GM18519 (cell line): ENCODE data around the gene NR2F1-AS1.

Source experiments
- ATAC-seq: cut with Tn5 transposase; IDR thresholded peaks from one replicate; pipeline ENCODE4 v1.9.1; 2021; ENCODE audit warnings: mild to moderate bottlenecking, moderate library complexity; ENCODE audit not compliant: unreplicated experiment, low FRiP score

The NR2F1-AS1 gene

DNA sequence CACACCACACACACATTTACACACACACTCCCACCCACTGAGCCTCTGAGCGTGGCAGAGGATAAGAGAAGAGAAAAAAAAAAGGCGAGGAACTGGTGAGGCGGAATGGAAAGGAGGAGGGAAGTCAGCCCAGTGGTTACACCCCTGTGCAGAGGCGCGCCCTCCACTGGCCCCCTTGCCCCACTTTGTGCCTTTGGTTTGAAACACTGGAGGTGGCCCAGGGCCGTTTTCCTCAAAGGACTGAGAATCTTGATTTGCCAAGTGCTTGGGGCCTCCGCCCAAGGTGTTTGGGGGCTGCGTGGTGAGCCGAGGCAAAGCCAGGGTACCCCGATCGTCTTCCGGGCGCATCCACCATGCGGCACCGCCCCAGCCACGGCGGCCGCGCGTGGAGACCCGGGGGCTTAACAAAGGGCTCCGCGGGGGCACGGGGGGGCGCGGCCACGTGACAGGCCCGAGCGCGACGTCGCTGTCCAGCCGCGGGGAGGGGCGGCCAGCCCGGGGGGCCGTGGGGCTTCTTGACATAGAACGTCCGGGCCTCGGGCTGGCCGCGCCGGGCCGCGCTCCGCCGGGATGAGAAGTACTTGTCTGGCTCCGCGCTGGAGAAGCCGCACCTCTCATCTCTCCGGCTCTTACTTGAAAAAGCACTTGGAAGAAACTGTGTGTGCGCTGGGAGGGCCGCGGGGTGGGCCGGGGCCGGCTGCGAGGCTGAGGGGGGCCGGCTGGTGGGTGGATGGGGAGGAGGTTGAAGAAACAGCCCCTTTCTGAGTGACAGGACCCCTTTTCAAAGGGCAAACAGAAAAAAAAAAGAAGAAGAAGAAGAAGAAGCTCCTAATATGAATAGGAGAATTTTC, 23.0 kb upstream of the NR2F1-AS1 start:
- ATAC-seq, result no peak

DNA sequence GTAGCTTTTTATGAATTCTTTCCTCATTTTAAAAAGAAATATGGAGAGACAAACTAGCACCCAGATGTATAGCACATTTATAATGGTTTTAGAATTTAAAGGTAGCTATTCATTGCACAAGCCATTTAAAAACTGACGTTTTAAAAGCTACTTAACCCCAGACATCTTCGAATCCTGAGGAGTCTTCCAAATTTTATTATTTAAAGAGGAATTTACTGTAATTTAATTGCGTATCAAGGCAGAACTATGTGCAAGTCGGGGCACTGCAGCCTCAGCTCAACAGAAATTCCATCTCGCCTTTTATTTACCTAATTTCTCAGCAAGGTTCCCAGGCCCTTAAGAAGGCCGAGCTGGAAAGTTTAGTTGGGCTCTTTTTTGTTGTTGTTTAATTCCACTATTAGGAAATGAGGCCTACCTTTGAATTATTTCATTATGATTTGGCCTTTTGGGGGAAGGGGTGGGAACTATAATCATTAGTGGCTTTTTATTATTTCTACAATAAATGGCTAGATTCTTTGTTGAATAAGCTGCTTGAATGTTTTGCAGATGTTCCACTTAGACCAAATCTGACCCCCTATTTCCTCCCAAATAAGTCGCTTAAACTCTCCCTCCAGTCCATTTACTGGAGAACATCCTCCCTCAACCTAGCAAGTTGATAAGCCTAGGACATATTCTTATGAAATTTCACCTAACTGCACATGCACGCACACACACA, 22.2 kb upstream of the NR2F1-AS1 start:
- ATAC-seq, result no peak

DNA sequence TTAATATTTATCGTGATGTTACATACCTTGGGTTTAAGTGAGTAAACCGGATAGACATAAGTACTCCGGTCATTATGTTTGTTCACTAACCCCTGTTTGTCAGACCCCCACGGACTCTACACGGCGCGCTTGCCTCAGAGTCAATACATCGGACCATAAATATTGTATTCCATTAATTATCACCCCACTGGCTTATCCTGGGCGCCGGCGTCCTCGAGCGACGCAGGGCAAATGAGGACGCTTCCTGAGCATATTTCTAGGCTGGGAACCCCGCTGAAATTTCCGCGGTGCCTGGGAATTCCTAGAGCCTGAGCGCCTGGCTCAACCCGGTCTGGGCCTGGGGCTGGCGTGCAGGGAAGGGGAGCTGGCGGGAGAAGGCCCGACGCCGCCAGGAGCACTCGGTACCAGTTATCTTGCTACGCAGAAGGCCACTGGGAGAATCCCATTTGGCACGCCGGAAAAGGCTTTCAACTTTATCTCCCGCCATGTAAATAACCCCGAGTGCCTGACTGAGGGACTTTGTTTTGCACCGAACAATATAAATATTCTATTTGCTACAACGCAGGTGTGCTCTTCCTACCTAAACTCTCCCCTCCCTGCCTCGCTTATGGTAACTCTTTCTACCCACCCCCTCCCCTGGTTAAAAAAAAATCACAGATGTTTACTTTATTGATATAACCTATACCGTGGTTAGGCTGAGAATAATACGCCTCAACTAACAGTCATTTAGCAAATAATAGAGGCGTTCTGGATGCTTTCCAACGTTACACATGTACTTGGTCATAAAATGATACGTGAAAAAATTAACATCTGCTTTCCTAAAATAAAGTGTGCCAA, 21.4 kb upstream of the NR2F1-AS1 start:
- ATAC-seq, result no peak

- no peak for ATAC-seq
Observed at GRCh38 chr5:93601802-93602155, 20.8 kb upstream of the NR2F1-AS1 start.

GRCh38 chr5:93601071-93601801, 20.2 kb upstream of the NR2F1-AS1 start:
- ATAC-seq, result no peak

DNA sequence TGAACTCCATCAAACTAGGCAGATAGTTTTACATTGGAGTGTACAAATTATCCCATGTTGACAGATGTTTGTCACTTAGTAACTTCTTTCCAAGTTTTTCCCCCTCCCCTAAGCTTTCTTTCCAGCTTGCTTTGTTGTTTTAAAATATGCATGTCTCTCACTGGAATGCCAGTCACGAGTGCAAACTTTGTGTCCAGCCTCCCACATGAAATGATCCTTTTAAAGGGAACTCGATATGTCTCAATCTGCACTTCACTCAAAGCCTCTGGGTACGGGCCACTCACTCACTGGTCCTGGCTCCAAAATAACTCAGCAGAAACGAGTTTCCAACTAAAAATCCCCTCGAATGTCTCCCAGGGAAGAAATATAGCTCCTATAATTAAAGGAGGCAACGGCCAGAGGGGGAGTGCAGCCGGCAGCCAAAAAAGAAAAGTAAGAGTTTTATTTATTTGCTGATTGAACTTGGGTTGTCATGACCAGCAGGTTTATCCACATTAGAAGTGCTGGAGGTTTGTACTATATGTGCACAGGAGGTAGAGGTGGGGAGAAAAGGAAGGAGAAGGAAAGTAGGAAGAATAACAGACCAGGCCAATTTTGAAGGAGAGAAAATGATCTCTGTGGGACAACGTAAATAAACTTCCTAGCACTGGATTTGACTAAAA, 19.5 kb upstream of the NR2F1-AS1 start:
- no peak for ATAC-seq

DNA sequence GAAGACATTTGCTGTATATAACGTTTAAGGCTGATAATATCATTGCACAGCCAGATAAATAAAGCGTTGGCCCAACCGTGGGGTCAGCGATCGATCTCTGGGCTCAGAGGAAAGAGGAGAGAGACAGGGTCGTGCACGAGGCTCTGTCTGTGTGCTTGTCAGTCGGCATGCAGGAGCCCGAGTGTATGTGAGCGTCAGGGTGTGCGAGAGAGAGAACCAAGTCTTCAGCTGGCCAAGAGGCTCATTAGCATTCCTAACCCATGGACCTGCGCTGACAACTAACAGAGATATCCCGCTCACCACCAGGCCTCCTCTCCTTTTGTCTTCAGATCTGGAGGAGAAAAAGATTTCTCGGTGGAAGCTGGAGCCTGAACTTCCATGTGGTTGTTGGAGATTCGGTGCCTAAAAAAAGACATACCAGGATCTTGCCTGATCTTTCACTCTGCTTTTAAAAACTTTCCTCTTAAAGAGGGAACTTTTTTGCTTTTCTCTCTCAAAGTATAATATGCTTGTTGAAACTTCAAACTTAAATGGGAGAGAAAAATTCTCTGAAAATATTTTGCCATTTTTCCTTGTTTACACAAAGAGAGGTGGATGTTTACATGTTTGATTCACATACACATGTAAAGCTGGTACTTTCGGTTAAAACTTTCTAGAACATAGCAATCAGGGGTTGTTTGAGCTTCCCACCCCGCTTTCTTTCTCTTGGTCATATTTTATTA, 18.5 kb upstream of the NR2F1-AS1 start:
- no peak for ATAC-seq

DNA sequence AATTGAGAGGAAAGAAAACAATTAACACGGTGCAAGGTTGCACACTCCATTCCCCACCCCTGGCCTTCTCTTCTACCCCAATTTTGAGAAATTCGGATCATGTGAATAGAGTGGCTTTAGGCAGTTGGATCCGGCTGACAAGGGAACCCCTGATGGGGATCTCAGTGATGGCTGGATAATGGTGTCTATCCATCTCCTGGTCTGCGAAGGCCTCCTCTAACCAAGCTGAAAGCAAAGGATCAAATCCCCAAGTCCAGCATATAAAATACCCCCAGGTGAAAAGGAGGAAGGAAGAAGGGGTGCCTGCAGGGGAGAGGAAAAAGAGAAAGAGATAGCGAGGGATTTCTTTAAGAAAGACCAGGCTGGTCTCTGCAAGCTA, 18.0 kb upstream of the NR2F1-AS1 start:
- ATAC-seq, result no peak

GRCh38 chr5:93598091-93599000, 17.3 kb upstream of the NR2F1-AS1 start:
- ATAC-seq, result no peak

DNA sequence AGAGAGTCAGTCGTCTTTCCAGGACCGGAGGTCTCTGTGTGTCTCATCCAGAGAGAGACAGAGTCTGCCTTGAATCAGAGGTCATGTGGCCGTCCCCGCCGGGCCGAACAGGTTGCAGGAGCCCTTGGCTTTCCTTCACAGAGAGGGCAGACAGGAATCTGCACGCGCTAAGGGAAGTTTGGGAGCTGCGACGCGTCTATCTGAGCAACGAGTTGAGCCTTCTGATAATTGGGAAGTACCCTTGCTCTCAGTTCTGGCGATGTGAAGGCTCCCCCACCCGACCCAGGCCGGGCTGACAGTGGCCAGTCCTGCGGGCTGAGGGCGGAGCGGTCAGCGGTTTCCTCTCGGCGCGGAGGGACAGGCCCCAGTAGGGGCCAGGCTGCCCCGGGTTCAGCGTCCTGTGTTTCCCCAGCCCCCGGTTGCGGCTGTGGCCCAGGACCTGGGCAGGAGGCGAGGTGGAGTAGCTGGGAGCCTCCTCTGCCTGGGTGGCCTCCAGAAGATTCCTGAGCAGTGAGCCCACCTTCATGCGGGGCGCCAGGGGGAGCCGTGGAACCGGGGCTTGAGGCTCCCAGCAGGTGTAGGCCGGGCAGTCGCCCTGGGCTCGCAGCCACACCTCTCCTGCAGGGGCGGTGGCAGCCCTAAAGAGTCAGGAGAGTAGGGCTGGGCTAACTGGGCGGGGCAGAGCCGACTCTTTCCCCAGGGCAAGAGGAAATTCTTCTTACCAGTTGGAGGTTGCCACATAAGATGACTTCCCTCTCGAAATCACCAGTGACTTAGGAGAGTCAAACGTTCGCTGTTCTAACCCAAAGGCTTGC, 15.9 kb upstream of the NR2F1-AS1 start:
- ATAC-seq, result no peak

- ATAC-seq, result no peak
Observed at GRCh38 chr5:93596310-93596675, 15.3 kb upstream of the NR2F1-AS1 start.

DNA sequence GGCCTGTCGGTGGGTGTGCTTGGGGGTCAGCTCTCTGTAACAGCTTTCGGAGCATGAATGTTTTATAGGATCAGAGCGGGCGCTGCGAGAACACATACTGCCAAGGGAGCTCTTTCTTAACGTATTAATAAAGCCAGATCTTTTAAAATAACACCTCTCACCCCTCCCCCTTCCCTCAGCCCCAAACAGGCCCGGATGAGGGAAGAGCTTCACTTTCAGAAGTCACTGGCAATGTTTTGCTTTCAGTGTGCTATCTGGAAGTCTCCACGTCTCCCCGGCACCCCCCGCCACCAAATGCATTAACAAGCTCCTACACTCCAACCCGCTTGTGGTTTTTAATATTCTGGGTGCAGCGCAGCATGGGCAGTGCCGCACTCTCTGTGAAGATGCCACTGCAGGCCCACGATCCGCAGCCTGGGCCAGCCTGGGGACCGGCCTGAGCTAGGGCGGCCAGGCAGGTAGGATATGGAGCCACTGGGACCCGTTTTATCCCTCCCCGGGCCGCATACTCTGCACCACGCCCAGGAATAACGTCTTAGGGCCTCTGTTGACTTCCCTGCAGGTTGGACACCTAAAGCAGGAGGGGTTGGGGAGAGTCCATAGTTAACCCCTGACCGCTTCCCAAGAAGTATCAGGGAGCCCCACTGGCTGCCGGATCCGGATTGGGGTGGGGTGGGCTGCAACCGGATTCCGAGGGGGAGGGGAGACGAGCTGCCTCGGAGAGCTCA, 14.6 kb upstream of the NR2F1-AS1 start:
- ATAC-seq, result no peak

- ATAC-seq, result no peak
Observed at GRCh38 chr5:93594591-93595419, 13.8 kb upstream of the NR2F1-AS1 start.

DNA sequence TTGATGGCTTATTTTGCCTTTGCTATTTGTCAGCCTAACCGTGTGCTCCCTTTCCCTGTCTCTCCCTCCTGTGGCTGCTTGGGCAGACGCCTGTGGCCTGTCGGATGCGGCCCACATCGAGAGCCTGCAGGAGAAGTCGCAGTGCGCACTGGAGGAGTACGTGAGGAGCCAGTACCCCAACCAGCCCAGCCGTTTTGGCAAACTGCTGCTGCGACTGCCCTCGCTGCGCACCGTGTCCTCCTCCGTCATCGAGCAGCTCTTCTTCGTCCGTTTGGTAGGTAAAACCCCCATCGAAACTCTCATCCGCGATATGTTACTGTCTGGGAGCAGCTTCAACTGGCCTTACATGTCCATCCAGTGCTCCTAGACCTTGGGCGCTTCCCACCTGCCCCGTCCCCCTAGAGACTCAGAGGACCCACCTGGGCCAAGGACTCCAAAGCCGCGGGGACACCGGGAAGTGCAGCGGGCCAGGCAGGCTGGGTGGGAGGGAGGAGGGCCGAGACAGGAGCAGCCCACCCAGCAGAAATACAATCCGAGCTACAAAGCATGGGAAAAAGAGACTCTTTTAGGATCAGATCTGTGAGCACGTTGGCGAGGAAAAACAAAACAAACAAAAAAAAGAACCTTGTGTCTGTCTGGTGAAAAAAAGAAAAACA, 12.6 kb upstream of the NR2F1-AS1 start:
- no peak for ATAC-seq

GRCh38 chr5:93592883-93593282, 11.9 kb upstream of the NR2F1-AS1 start:
- ATAC-seq, result no peak
